Breast epithelium (tissue), 3 donors: Measurements from ENCODE around the gene ZNF362.

Source experiments
- POLR2A ChIP-seq: fragments of 450-650 bp; IDR thresholded peaks from one replicate; pipeline ENCODE4 v1.6.1; 2016; ENCODE audit warnings: antibody characterized with exemption, mild to moderate bottlenecking, moderate library complexity
- TF ChIP-seq, protein P1 (sequence below), 3 donors: fragments of 450-650 bp; IDR thresholded peaks; one replicate each; pipeline ENCODE4 v1.5.1; 2016 to 2017; ENCODE audit warnings: antibody characterized with exemption in 3 of 3, mild to moderate bottlenecking in 3 of 3, moderate library complexity in 3 of 3

DNA sequence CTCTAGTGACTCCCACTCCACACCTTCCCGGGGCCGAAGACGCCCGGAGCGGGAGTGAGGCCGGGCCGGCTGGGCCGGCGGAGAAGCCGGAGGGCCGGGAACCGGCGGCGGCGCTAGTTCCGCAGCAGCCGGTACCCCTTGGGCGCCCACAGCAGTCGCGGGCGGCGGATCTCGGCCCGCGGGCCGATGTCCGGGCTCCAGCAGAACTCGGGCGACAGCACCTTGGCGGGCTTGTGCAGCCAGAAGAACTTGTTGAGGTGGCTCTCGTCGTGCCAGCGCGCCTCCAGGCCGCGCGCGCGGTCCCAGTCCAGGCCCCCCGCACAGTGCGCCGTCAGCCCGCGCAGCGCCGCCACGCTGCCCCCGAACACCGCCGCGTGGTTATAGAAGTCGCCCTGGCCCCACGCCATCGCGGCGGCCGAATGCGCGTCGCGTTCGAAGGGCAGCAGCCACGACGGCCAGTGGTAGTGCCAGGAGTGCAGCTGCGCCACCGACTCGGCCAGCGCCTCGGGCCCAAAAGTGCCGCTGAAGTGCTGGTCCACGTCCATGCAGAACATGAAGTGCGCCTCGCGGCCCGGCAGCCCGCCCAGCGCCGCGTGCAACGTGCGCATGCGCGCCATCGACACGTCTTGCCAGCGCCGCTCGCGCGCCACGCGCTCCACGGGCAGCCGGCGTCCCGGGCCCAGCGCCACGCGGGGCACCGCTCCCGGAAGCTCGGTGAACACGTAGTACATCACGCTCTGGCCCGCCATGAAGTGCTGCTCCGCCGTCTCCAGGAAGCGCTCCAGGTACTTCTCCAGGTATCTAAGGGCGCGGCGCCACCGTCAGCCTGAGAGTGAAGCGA, 50.6 kb downstream of the ZNF362 start:
- TF ChIP-seq, protein P1, sequence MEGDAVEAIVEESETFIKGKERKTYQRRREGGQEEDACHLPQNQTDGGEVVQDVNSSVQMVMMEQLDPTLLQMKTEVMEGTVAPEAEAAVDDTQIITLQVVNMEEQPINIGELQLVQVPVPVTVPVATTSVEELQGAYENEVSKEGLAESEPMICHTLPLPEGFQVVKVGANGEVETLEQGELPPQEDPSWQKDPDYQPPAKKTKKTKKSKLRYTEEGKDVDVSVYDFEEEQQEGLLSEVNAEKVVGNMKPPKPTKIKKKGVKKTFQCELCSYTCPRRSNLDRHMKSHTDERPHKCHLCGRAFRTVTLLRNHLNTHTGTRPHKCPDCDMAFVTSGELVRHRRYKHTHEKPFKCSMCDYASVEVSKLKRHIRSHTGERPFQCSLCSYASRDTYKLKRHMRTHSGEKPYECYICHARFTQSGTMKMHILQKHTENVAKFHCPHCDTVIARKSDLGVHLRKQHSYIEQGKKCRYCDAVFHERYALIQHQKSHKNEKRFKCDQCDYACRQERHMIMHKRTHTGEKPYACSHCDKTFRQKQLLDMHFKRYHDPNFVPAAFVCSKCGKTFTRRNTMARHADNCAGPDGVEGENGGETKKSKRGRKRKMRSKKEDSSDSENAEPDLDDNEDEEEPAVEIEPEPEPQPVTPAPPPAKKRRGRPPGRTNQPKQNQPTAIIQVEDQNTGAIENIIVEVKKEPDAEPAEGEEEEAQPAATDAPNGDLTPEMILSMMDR (IDR thresholded peaks at IDR 0.05) = no peak
- TF ChIP-seq POLR2A = no peak
